Measurements from ENCODE around the gene SIPA1. TPM values are rescaled to one million over a fixed set of nuclear protein-coding genes. Genes with fewer than 3 reads are reported as not detected.
"Not testable (repeated sequence)": the region's sequence is repeated elsewhere in the genome, so short reads cannot be mapped to it uniquely, and the experiment has no call there.

The SIPA1 gene
- total and polyA plus RNA-seq, 2 of the 8 experiments (the other 6 are each of a cell fraction or from before 2014, with no cell fraction given): 35.3 to 72.2 TPM

GRCh38 chr11:65639228-65639597 is 1.3 kb downstream of the SIPA1 start:
- FAIRE-seq; DNase-seq (ENCODE audit: low read depth in 1 of 2, low spot score in 2 of 2): not testable (repeated sequence)
- POLR2A ChIA-PET (ENCODE audit: partially characterized antibody): interaction anchor here (0.6 to 6.9 kb wide), 9 partner anchors 8 to 214 kb away, joined by 3 to 55 read pairs (median 8); partner anchors contain the start of gene RELA

More at GRCh38 chr11:65639228-65639597, 1.3 kb downstream of the SIPA1 start:
- H3K27ac ChIP-seq (ENCODE audit: low read depth, low read length); H4K8ac ChIP-seq (ENCODE audit: extremely low read depth, insufficient read depth, low read length); H3K79me2 ChIP-seq (ENCODE audit: control insufficient read depth in 1 of 2, insufficient read depth in 2 of 2, low read length in 2 of 2); H3K4ac ChIP-seq (replicated peaks; ENCODE audit: insufficient read length, low read depth, low read length); H2BK20ac ChIP-seq (ENCODE audit: low read length); H3K9me3 ChIP-seq (ENCODE audit: insufficient read depth in 2 of 2, low read depth in 1 of 2, low read length in 1 of 2); H4K5ac ChIP-seq (ENCODE audit: insufficient read length, low read depth, low read length); H2AK5ac ChIP-seq (ENCODE audit: low read depth, low read length); H4K91ac ChIP-seq (replicated peaks; ENCODE audit: insufficient read length, low read length); H3K56ac ChIP-seq (replicated peaks; ENCODE audit: insufficient read length, low read depth, low read length); H3K23ac ChIP-seq (ENCODE audit: insufficient read length); H2BK12ac ChIP-seq (ENCODE audit: low read depth, low read length); H3K27me3 ChIP-seq (replicated peaks in 1 of 4; ENCODE audit: control insufficient read depth in 3 of 4, extremely low read depth in 1 of 4, insufficient read depth in 3 of 4, low read length in 3 of 4); H4K20me1 ChIP-seq (replicated peaks in 1 of 2; ENCODE audit: control insufficient read depth in 1 of 2, insufficient read depth in 2 of 2, low read length in 2 of 2); H2BK120ac ChIP-seq (replicated peaks; ENCODE audit: low read depth, low read length); H3K79me1 ChIP-seq (ENCODE audit: low read depth, low read length); H2BK5ac ChIP-seq (ENCODE audit: low read depth, low read length); H2BK15ac ChIP-seq (ENCODE audit: low read length); H3K9ac ChIP-seq (replicated peaks in 1 of 4; ENCODE audit: extremely low read depth in 1 of 4, low read depth in 3 of 4, low read length in 3 of 4); H3K14ac ChIP-seq (ENCODE audit: insufficient read length); H3K18ac ChIP-seq (ENCODE audit: extremely low read depth, low read length); H3K4me3 ChIP-seq (ENCODE audit: extremely low read depth in 1 of 4, insufficient read depth in 2 of 4, low read depth in 3 of 4, low read length in 4 of 4); H3K23me2 ChIP-seq (ENCODE audit: low read depth, low read length); H2AFZ ChIP-seq (ENCODE audit: low read length): not testable (repeated sequence)
- Histone ChIP-seq H3K4me1 (replicated peaks in 1 of 4; ENCODE audit: control insufficient read depth in 3 of 4, insufficient read depth in 4 of 4, low read length in 3 of 4) (peaks cover 3 to 37% (median 22%) of the 10 kb centered on the region in 4 experiments), H3K4me2 (ENCODE audit: insufficient read depth in 1 of 2, low read depth in 2 of 2, low read length in 2 of 2) (peak overlapping the region in 1 of 2 experiments; percentile 62; a peak in 1 of 4 replicates), H3K36me3 (ENCODE audit: control insufficient read depth in 2 of 4, insufficient read depth in 4 of 4, low read length in 3 of 4) (peaks cover 2 to 27% (median 16%) of the 10 kb centered on the region in 4 experiments; a peak in 6 of 8 replicates)
- CTCF ChIA-PET (ENCODE audit: partially characterized antibody): interaction anchor here (1.1 to 2.5 kb wide), 10 partner anchors 8 to 98 kb away, joined by 4 to 21 read pairs (median 7); partner anchors contain the start of gene PCNX3
- 86% methylated on average over 8 of the region's 9 CpGs; no CpG with 5 or more reads in 1 of the 2 experiments for WGBS, 2 experiments (ENCODE audit: extremely low coverage in 1 of 2, insufficient coverage in 1 of 2, insufficient read length in 1 of 2, insufficient replicate concordance in 2 of 2, low coverage in 1 of 2, low lambda C conversion rate in 2 of 2, missing lambda C conversion rate in 1 of 2)

Data from H1 (cell line).